Smooth muscle cell of the brain vasculature (primary cell): Measurements from ENCODE around the gene CERT1.

Experiments used
- DNase-seq: peaks from one replicate; pipeline ENCODE4 v3.0.0-alpha.2; 2012; ENCODE audit warnings: low read depth, low spot score

CERT1 gene

DNA sequence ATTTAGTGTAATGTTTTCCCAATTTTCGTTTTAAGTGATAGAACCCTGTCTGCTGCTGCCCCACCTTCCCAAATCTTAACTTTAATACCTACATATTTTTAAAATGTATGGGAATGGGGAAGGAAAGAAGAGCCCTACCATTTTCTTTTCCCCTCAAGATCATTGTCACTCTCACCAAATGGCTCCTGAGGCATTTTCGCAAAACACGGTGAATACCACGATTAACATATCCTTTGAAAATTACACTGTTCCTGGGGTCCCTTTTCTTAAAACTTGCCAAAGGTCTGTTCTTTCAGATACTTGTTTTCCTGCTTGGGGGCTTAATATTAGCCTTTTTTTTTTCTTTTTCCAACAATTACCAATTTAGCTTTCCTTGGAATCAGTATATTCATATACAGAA, 36.1 kb downstream of the CERT1 start:
- DNase-seq: no peak

- DNase-seq: no peak
These were observed 38.0 kb downstream of the CERT1 start for GRCh38 chr5:75473463-75473862.

DNA sequence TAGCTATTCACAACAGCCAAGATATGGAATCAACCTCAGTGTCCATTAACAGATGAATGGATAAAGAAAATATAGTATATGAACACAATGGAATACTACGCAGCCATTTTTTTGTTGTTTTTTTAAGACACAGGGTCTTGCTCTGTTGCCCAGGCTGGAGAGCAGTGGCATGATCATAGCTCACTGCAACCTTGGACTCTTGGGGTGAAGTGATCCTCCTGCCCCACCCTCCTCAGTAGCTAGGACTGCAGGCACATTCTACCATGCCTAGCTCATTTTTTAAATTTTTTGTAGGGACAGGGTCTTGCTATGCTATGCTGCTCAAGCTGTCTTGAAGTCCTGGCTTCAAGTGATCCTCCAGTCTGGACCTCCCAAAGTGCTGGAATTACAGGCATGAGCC, 38.5 kb downstream of the CERT1 start:
- DNase-seq: no peak

DNA sequence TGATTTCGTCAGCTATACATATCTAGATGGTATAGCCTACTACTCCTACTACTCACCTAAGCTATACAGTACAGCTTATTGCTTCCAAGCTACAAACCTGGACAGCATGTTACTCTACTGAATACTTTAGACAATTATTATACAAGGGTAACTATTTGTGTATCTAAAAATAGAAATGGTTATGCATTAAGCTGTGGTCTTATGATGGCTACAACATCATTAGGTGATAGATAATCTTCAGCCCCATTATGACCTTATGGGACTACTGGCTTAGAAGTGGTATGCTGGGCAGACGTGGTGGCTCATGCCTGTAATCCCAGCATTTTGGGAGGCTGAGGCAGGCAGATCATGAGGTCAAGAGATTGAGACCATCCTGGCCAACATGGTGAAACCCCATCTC, 40.2 kb downstream of the CERT1 start:
- DNase-seq: no peak

GRCh38 chr5:75469017-75469416, 42.4 kb downstream of the CERT1 start:
- DNase-seq: no peak

DNA sequence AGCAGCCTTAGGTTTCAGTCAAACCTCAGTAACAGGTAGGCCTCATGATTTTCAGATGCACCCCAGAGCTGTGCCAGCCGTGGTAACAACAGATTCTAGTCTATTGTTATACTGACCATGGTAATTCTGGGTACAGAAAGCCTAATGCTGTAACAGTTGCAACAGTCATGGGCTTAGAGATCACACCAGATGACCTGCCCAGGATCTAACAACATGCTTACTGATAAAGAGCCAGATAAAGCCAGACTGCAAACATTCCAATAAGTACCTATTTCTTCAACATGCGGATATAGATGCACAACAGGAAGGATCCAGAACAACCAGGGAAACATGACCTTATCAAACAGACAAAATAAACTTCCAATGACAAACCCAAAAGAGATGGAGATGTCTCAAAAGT, 42.8 kb downstream of the CERT1 start:
- DNase-seq: no peak

- DNase-seq: no peak
These were observed 45.3 kb downstream of the CERT1 start for GRCh38 chr5:75466006-75466716.

DNA sequence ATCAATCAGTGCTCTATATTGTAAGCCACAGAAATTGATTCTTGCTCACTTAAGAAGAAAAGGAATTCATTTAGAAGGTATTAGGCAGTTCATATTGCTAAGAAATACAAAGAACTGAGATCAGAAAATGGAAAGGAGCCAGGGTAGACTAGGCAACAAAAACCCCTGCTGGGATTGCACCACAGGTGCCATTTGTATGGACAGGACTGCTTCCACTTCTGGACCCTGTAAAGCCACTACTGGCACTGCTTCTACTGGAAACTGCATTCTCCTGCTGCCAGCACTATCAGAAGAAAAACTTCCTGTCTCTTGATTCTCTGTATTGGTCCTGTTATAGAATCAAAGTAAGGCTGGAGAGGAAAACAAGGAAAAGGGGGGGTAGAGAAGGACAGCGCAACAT, 45.9 kb downstream of the CERT1 start:
- DNase-seq: peak; percentile 85

DNA sequence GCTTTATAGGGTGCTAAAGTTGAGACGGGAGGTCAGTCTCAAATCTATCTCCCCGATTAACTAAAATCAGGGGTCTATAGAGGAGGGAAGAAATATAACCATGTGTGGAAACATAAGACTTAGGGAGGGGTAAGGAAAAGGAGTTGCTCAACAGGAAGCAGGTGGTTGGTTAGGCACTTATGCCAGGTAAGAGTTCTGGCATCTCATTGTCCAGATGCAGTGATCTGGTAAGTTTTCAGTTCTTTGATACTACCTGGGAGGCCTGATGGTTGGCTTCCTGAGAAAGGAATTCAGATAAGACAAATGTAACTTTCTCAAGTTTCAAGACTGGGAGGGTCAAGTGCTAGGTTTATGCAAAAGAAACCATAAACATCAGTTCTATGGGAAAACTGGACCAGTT, 47.7 kb downstream of the CERT1 start:
- no peak for DNase-seq

GRCh38 chr5:75461679-75462078, 49.8 kb downstream of the CERT1 start:
- no peak for DNase-seq

DNA sequence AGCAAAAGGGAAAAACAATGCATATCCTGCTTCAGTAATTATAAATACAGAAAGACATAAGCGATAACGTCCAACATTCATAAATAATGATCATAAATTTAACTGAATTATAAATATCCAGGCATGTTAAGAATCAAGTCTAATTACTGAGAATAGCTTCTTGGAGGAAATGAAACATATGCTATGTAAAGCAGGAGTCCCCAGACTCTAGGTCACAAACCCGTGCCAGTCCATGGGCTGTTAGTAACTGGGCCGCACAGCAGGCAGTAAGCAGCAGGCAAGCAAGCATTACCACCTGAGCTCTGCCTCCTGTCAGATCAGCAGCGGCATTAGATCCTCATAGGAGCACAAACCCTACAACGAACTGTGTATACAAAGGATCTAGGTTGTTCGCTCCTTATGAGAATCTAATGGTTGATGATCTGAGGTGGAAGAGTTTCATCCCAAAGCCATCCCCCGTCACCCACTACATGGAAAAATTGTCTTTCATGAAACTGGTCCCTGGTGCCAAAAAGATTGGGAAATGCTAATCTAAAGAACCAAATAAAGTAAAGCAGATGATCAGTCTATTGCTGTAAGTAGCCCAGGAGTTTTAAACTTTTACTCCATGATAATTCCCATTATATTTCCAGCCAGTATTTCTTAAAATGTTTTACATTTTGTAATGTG, 50.4 kb downstream of the CERT1 start:
- no peak for DNase-seq

- DNase-seq: no peak
These were observed 50.9 kb downstream of the CERT1 start for GRCh38 chr5:75460532-75460931.

- no peak for DNase-seq
These were observed 53.7 kb downstream of the CERT1 start for GRCh38 chr5:75457691-75458090.

- DNase-seq: no peak
These were observed 54.3 kb downstream of the CERT1 start for GRCh38 chr5:75457161-75457560.

GRCh38 chr5:75450069-75450468, 61.4 kb downstream of the CERT1 start:
- DNase-seq: no peak

DNA sequence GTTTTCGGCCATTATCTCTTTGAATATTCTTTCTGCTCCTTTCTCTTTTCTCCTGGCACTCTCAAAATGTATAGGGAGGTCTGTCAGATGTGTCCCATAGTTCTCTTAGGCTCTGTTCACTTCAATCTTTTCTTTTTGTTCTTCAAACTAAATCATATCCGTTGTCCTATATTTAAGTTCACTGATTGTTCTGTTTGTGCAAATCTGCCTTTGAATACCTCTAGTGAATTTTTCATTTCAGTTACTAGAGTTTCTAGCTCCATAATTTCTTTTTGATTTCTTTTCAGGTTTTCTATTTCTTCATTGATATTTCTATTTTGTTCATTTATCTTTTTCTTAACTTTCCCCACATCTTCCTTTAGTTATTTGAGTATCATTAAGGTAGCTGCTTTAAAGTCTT, 65.4 kb downstream of the CERT1 start:
- DNase-seq: no peak

DNA sequence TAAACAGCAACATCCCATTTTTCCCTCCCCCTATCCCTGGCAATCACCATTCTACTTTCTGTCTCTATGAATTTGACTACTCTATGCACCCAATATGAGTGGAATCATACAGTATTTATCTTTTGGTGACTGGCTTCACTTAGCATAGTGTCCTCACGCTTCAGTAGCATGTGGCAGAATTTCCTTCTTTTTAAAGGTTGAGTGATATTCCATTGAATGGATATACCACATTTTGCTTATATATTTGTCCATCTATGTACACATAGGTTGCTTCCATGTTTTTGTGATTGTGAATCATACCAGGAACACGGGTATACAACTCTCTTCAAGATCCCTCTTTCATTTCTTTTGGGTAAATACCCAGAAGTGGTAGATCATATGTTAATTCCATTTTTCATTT, 69.9 kb downstream of the CERT1 start:
- DNase-seq: no peak

DNA sequence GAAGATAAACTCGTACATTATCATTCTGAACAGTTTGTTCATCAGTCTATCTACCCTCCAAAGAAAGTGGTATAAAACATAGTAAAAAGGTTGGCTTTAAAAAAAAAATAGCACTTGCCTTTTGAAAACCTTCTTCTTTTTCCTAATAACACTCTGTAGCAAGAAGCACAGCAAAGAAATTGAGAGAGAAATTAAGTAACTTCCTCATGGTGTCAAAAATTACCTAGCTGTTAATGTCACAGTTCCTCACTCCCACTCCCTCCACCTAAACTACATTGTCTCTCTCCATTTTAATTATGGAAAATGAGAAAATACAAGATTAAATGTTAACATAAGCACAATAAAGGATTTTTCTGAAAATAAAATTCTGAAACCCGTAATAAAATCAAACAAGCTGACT, 72.2 kb downstream of the CERT1 start:
- DNase-seq: no peak

GRCh38 chr5:75438722-75439121, 72.7 kb downstream of the CERT1 start:
- no peak for DNase-seq

GRCh38 chr5:75435096-75435495, 76.3 kb downstream of the CERT1 start:
- no peak for DNase-seq

DNA sequence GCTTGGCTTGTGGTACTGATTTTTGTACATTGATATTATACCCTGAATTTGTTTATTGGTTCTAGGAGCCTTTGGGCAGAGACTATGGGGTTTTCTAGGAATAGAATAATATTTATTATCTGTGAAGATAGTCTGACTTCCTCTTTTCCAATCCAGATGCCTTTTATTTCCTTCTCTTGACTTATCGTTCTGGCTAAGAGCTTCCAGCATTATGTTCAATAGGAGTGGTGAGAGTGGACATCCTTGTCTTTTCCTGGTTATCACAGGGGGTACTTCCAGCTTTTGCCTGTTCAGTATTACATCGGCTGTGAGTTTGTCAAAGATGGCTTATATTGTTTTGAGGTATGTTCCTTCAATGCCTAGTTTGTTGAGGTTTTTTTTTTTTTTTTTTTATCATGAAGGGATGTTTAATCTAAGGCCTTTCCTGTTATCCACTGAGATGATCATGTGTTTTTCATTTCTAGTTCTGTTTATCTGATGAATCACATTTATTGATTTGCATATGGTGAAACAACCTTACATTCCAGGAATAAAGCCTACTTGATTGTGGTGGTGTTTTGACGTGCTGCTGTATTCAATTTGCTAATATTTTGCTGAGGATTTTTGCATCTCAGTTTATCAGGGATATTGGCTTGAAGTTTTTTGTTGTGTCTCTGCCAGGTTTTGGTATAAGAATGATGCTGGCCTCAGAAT, 77.5 kb downstream of the CERT1 start:
- no peak for DNase-seq

DNA sequence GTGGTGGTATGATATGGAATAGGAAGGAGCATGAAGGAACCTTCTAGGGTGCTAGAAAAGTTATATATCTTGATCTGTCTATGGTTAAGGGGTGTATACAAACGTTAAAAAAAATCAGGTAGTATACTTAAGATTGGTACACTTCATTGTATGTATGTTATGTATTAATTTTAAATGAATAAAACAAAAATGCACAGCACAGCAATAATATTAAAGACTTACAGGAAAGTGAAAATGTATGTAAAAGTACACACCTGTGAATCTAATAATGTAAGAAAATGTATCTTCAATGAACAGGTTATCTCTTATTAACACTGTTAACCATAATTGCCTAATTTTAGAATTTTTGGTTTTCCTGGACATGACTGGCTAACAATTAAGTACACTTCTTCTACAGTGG, 97.2 kb downstream of the CERT1 start:
- no peak for DNase-seq
